ENCODE measurements around the gene UVRAG. TPM values are rescaled to one million over a fixed set of nuclear protein-coding genes. Genes with fewer than 3 reads are reported as not detected.

Gene UVRAG
- total RNA-seq, 1 donor from 2014 or later = 15.1 TPM

DNA sequence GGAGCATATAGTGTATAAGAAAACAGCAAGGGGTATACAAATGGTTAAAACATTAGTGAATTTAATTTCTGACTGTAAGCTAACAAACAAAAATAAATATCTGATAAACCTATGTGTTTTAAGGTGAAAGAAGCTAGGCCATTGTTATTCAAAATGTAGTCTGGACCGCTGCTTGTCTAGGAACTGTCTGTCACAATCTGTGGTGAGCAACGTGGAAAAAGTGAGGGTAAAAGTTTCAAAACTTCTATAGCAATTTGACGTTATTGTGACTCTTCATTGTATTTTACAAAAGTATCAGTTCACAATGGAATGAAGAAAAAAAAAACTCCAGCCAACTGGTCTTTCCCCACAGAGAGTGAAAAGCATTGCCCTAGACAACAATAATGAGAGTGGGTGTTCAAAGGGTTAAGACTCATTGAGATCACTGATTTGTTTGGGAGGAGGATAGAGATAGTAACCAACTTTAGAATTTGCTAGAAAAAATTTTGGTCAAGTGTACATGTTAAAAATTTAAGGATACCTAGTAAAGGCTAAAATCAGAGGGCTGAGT is 79.1 kb downstream of the UVRAG start:
- no peak for ATAC-seq
- DNase-seq (ENCODE audit: missing footprints) = no peak
- intact Hi-C loops (cut with DNase I) = no loop called here

DNA sequence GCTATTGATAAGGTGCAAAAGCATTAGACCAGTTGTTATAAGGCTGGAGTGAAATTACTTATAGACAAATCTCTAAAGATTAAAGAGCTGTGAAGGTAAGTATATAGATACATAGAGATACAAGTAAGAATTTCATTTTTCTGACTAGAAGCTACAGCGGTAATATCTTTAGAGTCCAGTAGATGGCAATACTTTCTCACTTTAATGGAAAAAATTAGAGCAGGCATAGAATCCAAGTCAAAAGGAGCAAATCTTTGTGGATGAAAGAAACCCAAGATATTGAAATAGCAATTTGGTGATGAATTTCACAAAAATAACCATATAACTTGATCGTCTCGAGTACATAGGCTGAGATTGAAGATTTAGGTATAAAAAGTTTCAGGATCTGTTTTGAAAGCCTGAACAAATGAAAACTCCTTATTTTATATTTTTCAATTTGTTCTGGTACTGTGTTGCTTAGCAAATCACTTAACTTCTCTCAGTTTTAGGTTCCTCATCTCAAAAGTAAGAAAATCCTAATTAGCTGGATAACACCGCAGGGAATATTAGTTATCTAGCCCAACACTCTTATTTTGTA is 81.9 kb downstream of the UVRAG start:
- ATAC-seq (no peak), DNase-seq (ENCODE audit: missing footprints) (no peak)

DNA sequence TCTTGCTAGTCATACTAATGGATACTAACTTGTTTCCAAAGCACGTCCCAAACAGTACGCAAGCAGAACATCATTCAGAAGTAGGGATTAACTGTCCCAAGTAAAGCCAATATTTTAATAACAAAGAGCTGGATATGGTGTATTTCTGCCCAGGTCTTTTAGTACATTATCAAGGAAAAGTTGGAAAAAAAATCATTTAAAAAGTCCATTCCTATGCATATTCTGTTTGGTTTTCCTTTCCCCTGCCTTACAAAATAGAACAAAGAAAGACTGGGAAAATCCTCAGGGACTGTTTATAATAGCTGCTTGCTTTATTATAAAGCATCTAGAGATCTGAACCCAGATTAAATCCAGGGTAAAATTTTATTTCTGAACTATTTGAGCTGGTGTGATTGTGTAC is 83.9 kb downstream of the UVRAG start:
- intact Hi-C loops (cut with DNase I) = loop anchor here (5.0 kb wide), 2 partner anchors 308 to 418 kb away; partner anchors contain the start of gene WNT11
- DNase-seq (ENCODE audit: missing footprints) (no peak), ATAC-seq (no peak)

More for the DNA sequence above, 81.9 kb downstream of the UVRAG start:
- intact Hi-C loops (cut with DNase I) = loop anchor here (1.0 to 5.0 kb wide), 3 partner anchors 255 to 420 kb away; partner anchors contain the start of gene WNT11

DNA sequence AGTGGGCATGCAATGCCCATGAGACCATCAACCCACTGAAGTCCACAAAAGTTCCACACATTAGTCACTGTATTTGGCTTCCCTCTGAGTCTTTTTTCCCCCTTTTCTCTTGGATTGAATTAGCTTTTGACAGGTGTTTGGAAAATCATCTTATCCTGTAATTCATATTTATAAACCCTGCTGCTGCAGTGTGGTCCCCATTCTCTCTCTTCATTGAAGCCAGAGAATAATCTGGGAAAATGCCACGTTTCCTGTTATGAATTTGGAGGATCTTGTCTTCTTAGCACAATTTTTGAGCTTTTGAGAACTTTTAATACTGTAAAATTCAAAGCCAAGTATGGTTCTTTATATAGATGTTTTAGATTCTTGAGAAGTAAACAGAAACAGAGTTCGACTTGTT is 84.8 kb downstream of the UVRAG start:
- intact Hi-C loops (cut with DNase I) = loop anchor here (5.0 kb wide), 2 partner anchors 307 to 417 kb away; partner anchors contain the start of gene WNT11
- DNase-seq (ENCODE audit: missing footprints) = no peak
- ATAC-seq = no peak

DNA sequence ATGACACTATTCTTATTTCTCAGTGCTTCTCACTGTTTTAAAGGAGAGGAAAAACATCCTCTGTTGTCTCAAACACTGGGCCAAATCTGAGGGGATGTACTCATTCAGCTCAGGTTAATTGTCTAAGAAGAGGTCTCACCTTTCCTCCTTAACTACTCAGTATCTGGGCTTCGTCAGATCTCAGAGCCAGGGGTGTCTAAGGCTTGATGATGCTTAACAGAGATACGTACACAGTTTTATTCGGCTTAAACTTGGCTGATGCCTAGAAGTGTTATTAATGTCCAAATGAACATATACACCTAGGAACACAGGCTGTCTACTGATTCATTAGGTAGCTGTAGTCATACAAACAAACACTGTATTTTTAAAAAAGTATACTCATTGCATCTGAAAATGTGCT is 85.8 kb downstream of the UVRAG start:
- no peak for DNase-seq (ENCODE audit: missing footprints)
- intact Hi-C loops (cut with DNase I) = no loop called here
- ATAC-seq = no peak

DNA sequence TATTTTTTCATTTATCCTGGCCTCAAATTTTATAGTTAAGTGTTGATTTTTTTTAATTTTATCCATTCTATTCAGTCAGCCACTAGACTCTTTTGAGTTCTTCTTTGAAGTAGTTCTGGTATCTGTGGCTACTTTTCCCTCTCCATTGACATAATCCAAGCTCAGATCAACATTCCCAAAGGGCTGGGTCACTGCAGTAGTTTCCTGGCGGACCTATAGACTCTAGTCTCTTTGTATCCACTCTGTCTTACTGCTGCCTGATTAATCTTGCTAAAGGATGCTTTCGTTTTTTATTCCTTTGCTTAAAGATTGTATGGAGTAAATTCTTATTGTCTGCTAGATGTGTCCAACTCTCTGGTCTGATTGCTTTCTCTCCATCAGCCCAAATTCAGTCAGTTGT is 87.6 kb downstream of the UVRAG start:
- no peak for ATAC-seq
- intact Hi-C loops (cut with DNase I) = no loop called here
- no peak for DNase-seq (ENCODE audit: missing footprints)

DNA sequence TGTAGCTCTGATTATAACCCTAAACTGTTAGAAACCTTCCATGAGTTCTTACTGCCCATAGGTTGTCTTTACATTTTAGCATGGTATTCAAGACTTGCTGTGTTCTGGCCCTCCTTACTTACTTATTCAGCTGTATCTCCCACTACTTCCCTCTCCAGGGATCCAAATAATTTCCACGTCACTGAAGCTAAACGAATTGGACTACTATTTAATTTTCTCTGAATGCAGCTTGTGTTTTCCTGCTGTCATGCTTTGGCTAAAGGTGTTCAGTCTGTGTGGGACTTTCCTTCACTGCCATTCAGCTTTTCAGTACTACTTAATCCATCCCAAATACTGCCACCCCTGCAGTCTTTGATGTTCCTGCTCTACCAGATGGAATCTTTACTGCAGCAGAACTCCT is 88.3 kb downstream of the UVRAG start:
- DNase-seq (ENCODE audit: missing footprints) (no peak), ATAC-seq (no peak)
- intact Hi-C loops (cut with DNase I) = no loop called here

DNA sequence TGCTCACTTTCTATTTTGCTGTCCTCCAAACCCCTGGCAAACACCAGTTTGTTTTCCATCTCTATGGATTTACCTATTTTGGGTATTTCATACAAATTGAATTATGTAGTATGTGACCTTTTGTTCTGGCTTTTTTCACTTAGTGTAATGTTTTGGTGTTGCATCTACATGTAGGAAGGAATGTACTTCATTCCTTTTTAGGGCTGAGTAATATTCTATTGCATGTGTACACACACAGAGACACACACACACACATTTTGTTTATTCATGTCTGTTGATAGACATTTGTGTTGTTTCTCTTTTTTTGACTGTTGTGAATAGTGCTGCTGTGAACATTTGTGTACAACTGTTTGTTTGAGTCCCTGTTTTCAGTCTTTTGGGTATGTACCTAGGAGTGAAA is 90.4 kb downstream of the UVRAG start:
- intact Hi-C loops (cut with DNase I) = no loop called here
- no peak for ATAC-seq
- DNase-seq (ENCODE audit: missing footprints) = no peak

DNA sequence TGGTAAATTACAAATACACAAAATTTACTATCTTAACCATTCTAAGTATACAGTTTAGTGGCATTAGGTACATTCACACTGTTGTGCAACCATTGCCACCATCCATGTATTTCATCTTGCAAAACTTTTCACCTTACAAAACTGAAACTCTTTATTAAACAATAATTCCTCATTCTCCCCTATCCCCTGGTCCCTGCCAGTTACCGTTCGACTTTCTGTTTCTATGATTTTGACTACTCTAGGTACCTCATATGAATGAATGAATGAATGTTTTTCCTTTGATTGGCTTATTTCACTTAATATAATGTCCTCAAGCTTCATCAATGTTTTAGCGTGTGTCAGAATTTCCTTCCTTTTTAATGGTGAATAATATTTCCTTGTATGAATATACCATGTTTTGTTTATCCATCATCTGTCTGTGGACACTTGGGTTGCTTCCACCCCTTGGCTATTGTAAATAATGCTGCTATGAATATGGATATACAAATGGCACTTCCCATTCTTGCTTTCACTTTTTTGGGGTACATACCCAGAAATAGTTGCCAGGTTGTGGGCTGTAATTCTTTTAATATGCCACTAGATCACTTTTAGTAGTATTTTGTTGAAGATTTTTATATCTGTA is 93.0 kb downstream of the UVRAG start:
- DNase-seq (ENCODE audit: missing footprints) (no peak), ATAC-seq (no peak)
- intact Hi-C loops (cut with DNase I) = no loop called here

DNA sequence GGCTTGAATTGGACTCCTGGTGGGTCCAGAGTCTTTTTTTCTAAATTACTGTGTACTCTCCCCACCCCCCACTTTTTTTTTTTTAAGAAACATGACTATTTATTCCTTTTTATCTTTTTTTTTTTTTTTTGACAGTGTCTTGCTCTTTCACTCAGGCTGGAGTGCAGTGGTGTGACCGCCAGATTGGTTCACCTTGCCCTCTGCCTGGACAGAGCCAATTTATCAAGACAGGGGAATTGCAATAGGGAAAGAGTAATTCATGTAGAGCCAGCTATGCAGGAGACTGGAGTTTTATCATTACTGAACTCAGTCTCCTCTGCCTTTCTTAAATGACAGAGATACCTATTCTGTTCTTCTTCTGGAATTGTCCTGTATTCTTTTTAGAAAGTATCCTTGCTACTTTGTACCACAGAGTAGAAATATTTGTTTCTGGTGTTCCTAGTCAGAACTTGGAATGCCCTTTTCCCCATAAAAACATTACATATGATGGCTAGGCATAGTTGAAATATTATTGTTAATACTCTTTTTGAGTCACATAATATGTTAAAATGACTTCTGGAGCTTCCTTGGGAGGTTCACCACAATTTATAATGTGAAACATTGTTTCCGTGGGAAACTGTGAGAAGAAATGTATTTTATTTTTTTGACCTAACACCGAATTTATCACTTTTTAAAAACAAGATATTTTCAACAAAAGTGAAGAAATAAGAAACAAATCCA is 95.6 kb downstream of the UVRAG start:
- DNase-seq (ENCODE audit: missing footprints) (no peak), ATAC-seq (no peak)
- intact Hi-C loops (cut with DNase I) = no loop called here

DNA sequence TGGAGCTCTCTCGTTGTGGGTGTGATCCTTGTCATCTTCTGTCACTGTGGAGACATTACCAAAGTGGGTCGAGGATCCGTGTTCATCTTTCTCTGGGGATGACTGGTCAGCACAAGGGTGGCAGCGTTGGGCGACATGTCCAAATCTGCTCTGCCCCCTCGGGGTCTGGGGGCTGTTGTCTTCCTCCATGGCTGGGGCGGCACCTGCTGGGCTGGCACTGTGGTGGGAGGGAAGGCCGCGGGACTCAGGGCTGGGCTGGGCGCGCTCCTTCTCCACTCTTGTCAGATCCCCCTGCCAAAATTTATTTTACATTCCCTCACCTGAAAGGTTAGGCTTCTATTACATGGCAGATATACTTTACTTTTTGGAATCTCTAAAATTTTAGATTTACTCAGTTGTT is 96.4 kb downstream of the UVRAG start:
- intact Hi-C loops (cut with DNase I) = no loop called here
- ATAC-seq (no peak), DNase-seq (ENCODE audit: missing footprints) (peak; percentile 37)

DNA sequence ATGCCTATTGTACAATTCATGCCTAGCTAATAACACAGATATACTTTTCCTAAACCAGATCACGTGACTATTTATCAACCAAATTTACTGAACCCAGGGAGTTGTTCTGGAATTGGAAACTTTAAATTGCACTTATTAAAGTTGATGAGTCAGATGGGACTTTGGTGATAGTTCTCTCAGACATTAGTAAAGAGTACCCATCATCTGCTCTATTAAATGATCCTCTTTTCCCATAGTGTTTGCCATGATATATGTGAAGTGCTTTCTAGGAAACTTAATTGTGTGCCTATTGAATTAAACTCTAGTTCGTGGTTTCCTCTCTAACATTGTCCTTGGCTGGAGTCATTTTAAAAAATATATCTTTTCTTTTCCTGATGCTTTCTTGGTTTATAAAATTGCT is 99.0 kb downstream of the UVRAG start:
- intact Hi-C loops (cut with DNase I) = no loop called here
- ATAC-seq (no peak), DNase-seq (ENCODE audit: missing footprints) (no peak)

DNA sequence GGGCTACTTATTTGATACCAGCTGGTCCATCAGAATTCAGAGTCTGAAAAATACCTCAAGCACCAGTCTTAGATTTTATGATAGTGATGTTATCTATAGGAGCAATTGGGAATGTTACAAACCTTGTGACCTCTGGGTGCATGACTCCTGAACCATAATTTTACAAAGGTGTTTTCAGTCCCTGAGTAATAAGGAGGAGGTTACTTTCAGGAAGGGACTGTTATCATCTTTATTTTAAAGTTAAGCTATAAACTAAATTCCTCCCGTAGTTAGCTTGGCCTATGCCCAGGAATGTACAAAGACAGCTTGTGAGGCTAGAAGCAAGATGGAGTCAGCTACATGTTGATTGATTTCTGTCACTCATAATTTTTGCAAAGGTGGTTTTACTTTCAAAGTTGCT is 101.9 kb downstream of the UVRAG start:
- DNase-seq (ENCODE audit: missing footprints) = no peak
- intact Hi-C loops (cut with DNase I) = no loop called here
- no peak for ATAC-seq

DNA sequence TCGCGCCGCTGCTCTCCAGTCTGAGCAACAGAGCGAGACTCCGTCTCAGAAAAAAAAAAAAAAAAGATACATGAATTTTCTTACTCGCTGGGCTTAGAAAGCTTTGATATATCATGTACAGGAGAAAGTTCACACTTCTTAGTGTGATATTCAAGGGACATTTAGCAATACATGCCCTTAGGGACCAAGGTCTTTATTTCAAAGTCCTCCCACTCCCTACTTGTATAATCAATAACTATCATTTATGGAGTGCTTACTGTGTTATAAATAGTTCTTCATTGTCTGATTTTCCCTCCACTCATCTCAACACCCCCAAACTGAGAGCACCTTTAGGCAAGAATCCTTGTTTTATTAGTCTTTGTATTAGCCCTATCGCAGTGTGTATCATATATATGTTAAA is 103.3 kb downstream of the UVRAG start:
- ATAC-seq (no peak), DNase-seq (ENCODE audit: missing footprints) (no peak)
- intact Hi-C loops (cut with DNase I) = no loop called here

DNA sequence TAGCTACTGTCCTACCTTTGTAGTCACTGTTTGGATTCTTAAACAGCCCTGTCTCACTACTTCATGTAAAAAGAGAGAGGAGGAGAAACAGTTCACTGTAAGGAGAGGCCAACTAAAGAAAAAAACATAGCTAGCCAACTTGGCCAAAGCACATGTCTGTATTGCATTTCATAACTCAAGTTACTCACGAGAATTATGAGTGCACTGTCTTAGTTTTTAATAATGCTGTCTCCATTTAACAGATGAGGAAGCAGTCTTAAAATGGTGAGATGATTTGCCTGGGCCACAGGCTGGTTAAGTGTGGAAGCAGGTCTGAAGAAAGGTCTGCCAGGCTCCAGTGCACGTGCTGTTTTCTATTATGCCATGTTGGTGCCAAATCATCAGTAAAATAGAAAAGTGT is 104.5 kb downstream of the UVRAG start:
- DNase-seq (ENCODE audit: missing footprints) = no peak
- intact Hi-C loops (cut with DNase I) = no loop called here
- peak; percentile 64 for ATAC-seq

DNA sequence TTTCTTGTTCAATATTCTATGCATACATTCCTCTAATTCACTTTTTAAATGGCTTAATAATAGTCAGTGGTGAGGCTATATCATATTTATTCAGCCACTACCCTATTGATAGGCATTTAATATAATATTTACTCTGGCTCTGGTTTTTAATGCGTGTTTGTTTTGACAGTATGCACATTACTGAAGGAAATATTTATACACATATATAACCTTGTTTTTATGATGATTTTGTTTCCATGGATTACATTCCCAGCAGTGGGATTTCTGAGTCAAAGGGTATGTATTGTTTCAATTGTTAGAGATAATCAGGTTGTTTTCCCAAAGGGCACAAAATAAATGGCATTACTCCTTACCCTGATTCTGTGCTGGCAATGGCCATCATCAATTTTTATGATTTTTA is 105.8 kb downstream of the UVRAG start:
- ATAC-seq (no peak), DNase-seq (ENCODE audit: missing footprints) (no peak)
- intact Hi-C loops (cut with DNase I) = no loop called here

DNA sequence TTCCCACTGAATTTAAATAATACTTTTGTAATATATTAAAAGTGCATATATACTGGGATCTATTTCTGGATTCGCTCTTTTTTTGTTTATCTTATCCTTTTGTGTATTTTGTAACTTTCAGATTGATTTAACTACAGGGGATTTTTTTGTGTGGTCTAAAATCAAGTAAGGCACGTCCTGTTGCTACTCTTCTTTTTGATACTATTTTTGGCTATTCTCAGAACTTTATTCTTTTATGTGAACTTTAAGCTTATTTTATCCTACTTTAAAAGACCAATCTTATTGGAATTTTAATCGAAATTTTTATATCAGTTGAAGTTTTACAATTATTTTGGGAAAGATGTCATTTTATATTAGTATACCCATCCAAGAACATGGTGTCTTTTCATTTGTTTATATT is 106.8 kb downstream of the UVRAG start:
- DNase-seq (ENCODE audit: missing footprints) = no peak
- ATAC-seq = no peak
- intact Hi-C loops (cut with DNase I) = no loop called here

DNA sequence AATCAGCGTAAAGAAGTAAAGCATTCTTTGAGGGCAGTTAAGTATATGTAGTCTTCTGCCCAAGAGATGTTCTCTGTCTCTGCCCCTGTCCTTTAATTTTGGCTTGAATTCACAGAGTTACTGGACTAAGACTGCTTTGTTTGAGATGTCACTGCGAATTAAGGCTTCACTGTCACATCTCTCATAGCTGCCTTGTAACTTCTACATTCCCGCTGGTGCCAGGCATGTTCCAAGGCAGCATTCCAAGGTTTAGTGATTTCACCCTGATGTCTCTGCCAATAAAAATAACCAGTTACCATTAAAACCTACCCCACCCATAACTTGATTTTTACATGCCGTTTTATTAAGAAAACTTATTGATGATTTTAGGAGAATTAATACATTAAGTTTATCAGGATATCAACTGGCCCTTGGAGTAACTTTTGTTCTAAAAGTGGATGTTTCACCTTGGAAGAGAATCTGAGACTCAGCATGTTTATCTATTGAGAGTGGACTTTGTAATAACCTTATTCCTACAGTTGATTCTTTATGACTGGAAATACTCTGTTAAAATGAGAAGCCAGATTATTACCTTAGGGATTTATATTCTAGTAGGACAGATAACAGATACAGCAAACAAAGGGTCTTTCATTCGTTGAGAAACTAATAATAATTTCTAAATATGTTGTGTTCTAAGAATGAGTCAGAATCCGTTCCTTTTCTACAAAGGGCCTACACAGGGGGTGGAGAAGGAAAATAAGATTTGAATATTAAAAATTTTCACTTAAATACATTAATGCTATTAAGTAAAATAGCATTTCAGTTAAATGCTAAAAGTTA is 110.2 kb downstream of the UVRAG start:
- DNase-seq (ENCODE audit: missing footprints) (peak; percentile 63), ATAC-seq (peak; percentile 83)
- intact Hi-C loops (cut with DNase I) = no loop called here

DNA sequence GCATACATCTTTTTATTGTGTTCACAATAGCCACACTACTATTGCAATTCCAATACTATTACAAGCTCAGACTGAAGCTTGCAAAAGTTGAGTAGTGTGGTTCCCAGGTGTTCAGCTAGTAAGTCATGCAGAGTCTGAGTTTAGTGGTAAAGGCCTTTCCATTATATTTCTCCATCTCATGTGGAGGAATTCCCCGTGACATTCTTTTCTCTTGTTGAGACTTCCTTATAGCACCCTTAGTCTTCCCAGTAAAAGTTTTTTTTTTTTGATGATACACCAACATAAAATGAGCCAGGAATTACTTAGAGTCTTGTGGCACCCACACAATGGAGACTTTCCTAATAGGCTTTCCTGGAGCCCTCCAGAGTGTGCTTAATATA is 110.8 kb downstream of the UVRAG start:
- ATAC-seq (no peak), DNase-seq (ENCODE audit: missing footprints) (no peak)
- intact Hi-C loops (cut with DNase I) = no loop called here

All from Right ventricle myocardium inferior (tissue), 1 donor.